ENCODE results near the gene RAD51AP1.

The RAD51AP1 gene

DNA sequence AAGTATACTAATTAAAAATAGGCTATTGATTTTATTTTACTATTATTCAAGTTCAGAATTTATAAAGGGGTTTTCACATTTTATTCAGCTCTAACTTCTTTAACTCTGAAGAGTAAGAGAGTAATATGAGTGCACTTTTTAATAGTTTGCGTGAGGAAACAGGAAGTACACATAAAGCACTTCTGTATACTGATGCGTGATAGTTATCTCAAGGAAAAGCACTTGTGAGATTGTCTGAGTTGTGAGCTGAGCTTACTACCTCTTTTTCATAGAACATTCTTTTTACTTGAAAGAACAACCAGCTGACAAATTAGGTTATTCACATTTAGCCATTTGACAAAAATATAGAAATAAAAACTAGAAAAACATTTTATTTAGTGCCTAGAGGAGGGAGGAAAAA, 1.9 kb downstream of the RAD51AP1 start:
- DNase-seq: no peak

DNA sequence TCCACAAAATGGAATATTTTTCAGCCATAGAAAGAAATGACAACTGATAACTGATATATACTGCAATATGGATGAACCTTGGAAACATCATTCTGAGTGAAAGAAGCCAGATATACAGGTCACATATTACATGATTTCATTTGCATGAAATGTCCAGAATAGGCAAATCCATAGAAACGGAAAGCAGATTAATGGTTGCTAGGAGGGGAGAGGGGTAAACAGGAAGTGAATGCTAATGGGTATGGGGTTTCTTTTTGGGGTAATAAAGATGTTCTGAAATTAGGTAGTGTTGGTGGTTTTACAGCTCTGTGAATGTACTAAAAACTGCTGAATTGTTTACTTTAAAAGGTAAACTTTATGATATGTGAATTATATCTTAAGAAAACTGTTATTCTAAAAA, 6.5 kb downstream of the RAD51AP1 start:
- DNase-seq: no peak

DNA sequence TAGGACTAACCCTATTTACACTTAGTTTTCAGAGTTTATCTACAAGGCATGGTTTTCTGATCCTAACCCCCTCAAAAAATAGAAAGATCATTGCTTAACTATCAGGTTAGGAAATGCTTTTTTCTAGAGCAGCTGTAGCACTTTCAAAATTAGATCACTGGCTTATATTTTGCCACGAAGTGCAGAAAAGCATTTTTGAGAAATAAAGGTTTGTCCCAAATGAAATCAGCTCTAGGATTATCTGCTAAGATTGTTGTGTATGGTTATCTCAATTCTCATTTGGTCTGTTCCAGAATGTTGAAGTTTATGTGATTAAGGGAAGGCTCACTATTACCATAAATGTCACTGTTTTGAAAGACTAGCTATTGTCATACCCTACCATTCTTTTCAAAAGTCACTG, 13.5 kb downstream of the RAD51AP1 start:
- DNase-seq: no peak

DNA sequence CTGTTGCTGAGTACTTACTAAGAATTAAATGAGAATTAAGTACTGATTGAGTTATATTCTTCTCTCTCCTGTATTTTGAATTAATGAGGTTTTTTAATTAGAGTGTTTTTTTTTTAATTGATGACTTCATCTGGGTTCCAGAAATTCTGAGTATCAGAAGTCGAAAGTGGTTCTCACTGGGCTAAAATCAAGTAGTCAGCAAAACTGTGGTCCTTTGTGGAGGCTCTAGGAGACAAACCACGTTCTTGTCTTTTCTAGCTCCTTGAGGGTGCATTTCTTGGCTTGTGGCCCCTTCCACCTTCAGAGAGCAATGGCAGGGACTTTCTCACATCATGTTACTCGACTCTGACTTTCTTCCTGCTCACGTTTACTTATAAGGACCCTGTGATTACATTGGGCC, 15.3 kb downstream of the RAD51AP1 start:
- DNase-seq: no peak

DNA sequence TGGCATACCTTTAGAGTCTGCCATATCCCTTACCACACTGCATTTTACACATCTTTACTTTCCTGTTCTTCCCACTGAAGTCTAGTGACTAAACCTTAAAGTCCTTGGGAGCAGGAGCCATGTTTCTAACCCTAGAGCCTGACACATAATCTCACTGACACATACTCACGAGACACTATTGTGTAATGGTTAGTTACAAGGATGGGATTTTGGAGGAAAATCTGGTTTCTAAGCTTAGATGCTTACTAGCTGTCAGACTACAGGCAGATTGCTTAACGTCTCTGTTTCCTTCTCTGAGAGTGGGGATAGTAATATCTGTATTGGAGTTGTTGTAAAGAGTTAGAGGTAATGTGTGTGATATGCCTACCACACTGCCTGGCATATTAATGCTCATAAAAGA, 17.1 kb downstream of the RAD51AP1 start:
- no peak for DNase-seq

DNA sequence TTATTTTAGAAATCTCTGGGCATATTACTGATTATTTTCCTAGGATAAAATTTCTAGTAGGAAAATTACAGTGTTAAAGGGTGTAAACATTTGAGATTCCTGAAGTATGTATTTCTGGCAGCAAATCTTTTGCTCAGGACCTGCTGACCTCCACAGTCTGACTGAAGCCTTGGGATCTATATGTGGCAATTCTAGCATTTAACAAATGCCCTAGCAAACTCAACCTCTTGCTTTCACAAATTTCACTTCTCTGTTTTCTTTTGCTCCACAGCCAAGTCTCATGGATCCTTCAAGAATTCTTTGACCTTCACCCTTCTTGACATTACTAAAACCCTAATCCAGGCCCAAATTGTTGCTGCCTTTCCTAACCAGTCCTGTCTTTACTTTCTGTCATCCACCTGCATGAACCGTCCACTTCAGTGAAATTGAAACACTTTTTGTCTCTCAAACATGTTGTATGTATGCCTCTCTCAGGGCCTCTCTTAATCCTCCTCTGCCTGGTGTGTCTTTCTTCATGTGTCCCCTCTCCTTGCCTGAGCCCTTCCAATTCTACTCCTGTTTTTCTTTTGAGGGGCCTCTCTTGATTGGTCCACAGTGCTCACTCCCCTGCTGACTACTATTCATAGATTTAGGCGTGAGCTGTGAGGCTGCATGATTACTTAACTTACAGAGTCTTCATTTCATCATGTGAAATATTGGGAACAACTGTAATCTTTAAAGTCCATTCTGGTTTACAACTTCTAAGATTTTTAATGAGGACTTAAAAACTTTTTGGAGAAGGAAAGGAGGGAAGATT, 18.2 kb downstream of the RAD51AP1 start:
- DNase-seq: no peak

DNA sequence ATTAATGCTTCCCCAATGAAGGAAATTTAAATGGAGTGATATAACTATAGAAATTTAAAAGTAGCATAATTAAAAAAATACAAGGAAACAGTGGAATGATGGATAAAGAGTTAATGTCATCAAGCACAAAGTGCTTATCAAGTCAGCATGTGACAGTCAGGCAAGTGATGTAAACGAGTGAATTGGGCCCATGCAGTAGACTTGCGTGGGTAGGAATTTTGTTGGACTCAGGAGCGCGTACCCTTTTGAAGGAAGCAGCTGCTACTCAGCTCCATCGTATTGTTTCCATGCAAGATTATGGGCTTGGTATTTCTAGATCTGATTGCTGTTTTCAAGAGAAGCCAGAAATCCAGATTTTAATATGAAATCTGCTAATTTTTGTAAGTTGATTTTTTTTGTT, 18.9 kb downstream of the RAD51AP1 start:
- DNase-seq: no peak

DNA sequence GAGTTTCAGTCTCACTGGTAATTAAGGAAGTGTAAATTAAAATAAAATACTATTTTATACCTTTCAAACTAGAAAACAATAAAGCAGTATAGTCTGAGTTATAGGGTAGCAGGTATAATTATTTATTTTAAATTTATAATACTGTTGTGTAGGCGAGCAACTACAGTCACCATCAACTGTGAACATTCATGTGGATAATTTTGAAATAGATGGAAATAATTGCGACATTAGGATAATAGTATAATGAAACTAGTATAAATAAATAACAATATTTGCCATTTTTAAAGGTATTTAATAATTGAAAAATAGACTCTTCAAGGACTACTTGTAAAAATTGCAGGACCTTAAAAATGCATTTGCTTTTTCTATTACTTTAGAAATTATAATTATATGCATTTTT, 19.5 kb downstream of the RAD51AP1 start:
- DNase-seq: no peak

DNA sequence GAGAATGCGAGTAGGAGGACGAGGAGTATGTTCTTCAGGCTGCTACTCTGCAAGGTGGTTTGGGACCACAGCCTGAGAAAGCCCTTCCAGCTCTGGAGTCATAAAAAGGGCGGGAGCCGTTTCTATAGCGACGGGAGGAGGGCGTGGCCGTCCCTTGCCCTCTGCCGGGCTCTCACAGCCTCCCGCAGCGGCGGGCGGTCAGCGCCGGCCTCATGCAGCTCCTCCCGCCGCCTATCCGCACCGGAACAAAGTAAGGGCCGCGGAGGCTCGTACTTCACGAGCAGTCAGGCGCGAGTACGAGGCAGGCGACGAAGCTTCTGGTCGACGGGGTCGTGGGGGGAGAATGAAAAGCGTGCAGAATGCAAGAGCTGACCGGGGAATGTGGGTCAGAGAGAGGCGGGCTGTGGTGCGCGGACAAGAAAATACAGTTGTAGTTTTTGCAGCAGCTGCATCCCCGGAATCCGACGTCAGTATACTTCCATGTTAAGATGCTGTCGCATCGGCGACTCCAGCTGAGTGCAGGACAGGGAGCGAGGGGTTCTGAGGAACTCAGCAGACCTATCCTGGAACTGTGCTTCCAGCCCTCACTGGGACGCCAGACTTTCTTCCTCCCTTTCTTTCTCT, 23.5 kb downstream of the RAD51AP1 start, which contains the start of gene DYRK4:
Gene DYRK4 (plus strand): TSS at position 175 of the 624 bp plus-strand sequence. CDS start 38 bp downstream, at position 213.
- peak in 48 of 56 donors; percentile 4 to 81 (median 44) for DNase-seq

DNA sequence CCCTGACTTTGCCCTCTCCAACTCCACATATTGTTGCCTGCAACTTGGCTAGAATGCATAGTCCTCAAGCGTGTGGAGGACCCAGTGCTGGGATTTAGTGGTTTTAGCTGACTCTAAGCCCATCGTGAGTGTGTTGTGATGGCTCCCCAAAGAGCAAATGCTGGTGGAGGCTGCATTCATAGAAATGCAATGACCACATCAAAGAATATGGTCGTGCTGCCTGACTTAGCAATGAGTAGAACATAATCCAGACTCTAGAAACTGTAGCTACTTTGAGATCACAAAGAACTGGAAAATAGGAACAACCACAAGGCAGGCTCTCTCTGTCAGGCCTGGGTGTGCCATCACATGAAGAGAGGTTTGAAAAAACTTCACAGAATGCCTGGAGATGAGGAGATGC, 24.6 kb downstream of the RAD51AP1 start:
- DNase-seq: no peak

DNA sequence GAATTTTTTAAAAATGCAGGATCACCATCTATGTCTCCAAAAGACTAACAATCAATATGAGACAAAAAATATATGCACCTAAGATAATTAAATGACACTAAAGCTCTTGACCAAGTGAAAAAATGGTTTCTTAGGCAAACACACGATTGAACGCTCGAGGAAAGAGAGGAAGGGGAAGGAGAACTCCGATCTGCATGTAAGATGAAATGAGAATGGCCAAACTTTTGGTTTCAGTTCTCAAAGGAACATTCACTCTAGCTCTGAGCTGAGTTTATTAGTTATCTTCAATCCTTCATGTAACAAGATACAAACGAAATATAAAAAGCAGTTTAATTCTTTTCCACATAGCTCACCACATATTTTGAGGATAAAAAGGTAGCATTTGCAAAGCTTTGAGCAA, 26.1 kb downstream of the RAD51AP1 start:
- no peak for DNase-seq

DNA sequence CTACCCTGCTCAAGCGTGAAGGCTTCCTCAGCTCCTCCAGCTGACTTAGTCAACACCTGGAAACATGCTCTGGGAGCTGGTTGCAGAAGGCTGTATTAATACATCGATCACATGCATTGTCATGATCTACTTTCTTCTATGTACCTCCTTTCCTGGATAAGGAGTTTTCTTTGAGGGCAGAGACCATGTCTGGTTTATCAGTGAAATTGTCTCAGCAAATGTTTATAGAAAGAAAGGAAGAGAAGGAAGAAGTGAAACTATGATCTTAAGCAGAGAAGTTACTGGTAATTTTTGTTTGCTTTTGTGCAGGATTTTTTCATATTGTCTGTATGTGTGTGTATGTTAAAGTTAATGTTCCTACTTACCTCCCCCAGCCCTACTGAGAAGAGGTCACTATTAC, 27.8 kb downstream of the RAD51AP1 start:
- no peak for DNase-seq

DNA sequence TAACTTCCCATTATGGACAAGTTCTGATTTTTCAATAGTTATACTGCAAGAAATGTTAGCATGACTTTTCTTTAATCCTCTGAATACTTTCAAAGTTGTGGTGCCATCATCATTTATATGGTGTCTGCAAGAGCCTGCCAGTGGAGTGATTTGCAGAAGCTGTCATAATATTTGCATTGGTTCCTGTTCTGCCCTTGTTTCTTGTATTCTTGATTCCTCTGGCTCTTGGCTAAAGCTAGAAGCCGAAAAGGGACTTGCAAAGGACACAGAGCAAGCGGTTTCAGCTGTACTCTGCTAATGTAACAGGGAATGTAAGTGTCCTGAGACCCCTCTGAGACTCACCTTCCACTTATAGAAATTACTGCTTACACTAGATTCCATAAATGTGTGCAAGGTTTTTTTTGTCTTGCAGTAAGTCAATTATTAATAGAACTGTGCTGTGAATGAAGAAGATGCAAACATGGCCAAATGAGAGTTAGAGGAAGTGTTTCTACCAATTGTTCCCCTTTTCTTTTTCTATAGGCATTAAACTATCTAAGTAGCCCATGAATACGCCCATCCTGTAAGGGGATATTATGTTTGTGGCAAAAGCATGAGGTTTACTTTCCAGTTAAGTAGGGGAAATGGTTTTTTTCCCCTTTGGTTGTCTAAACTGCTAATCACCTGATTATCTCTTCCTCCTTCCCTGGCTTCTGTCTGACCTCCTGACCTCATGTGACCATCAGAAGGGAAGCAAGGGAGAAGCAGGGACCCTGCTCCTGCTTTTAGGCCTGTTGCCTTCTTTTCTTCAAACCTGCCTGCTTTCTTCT, 28.6 kb downstream of the RAD51AP1 start:
- DNase-seq: peak in 1 of 56 donors; percentile 4

DNA sequence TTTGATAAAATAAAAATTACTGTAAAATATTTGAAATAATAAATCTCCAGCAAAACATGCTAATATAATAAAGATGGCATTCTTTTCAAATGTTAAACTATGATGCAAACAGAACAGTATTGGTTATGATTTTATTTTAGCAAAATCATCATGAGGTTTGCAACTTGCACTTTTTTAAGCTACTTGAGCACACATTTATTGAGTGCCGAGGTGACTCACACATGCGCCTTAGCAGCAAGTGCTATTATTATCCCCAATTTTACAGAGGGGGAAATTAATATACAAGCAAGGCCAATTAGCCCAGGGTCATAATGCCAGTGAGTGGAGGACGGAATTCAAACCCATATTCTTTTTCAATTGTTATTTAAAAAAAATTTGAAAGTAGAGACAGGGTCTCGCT, 30.6 kb downstream of the RAD51AP1 start:
- no peak for DNase-seq

DNA sequence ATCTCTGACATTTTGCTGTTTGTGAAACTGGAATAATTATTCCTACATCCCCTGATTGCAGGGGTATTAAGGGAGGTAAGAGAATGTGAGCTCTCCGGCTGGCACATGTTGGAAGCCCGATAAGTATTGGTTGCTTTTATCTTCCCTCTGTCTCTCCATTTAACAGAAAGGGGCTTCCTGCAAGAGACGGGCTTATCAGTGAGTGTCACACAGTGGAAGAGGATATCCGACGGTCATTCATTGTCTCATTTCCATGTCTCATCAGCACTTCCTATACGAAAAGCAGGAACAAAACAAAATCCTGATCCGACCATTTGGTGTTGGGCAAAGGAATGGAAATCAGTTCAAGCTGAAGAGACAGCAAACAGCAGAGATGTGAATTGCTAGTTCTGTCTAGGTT, 34.0 kb downstream of the RAD51AP1 start:
- DNase-seq: no peak

DNA sequence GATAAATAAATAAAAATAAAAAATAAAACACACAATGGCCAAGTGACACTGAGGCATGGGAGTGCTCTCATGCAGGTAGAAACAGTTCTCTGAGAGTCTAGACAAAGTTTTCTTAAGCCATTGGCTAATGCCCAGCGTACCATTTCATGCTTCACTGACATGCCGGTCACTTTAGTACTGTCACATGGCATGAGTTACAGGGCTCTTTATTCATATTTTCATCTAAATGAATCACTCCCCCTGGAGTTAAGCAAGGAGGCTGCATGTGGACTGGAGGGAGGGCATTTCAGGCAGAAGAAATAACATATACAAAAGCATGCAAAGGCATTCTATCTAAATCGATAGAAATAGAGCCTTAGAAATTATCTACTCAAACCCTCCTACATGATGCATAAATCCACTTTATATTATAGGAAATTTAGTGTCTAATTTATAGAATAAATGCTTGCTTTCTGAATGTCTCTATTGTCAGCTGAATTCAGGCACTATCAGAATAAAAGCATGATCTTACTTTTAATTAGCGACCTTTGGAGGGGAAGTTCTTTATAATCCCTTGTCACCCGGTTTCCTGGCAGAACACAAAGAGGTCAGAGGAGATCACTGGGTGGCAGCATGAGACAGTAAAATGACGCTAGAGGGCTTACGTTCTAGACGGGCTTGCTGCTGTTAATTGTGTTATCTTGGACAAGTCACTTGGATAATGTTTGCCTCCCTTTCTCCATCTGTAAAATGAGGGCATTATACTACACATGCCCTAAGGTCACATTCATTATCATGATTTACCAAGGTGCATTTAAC, 40.8 kb downstream of the RAD51AP1 start:
- peak in 1 of 56 donors; percentile 24 for DNase-seq

DNA sequence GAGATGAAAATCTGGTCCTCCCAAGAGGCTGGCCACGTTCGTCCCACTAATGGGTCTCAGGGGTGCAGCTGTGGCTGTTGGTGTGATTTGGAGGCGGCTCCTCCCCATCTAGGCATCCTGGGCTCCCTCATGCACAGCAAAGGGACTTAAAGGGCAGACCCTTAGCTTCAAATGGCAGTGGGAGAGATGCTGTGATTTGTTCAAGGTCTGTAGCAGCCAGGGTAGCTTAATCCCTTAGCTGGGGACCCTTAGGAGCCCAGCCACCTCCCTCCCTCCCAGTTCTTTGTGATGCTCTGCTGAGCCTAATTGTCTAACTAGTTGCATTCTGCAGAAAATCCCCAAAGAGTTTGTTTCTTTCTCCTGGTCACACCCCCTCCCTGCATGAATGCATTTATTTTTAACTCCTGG, 41.6 kb downstream of the RAD51AP1 start:
- no peak for DNase-seq

DNA sequence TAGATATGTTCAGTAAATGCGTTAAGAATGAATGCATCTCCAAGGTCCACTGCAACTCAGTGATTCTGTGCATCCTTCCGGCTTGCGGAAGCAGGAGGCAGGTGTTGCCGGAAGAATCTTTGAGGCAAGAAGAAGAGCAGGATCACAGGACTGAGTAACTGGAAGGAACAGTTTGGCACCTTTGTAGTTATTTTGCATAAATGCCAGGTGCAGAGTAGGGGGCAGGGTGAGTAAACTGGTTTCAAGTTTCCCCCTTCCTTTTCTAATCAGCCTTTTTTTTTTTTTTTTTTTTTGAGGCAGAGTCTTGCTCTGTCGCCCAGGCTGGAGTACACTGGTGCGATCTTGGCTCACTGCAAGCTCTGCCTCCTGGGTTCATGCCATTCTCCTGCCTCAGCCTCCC, 45.6 kb downstream of the RAD51AP1 start:
- DNase-seq: no peak

DNA sequence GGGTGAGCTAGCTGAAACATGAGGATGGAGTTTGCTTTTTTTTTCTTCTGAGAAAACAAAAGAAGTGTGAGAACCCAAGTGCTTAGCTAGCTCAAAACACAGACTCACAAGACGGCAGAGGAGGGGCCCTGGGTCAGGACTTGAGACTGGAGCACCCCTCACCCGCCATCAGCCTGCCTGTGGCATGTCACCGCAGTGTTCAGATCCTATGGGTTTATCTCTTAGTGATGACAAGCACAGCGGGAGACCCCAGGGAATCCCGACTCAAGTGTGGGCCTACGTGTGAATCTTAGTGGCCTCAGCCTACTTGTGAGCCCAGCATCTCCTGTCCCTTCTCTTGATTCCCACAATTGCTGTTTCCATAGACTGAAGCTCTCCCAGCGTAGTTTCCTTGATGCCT, 46.2 kb downstream of the RAD51AP1 start:
- no peak for DNase-seq

DNA sequence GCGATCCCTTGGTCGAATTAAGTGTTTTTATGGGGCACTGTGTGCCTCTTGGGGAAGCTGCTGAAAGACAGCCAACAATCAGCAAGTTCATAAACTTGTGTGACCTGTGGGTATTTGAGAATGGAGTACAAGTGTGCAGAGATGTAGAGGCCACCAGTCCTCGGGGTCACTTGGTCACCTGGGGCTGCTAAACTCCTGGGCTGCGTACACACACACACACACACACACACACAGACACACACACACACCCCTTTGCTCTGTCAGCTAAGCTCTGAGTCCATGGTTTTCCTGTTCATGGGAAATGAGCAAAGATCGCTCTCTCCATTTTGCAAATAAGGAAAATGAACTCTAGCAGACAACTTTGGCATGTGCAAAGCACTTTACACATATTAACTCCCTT, 47.8 kb downstream of the RAD51AP1 start:
- no peak for DNase-seq

DNA sequence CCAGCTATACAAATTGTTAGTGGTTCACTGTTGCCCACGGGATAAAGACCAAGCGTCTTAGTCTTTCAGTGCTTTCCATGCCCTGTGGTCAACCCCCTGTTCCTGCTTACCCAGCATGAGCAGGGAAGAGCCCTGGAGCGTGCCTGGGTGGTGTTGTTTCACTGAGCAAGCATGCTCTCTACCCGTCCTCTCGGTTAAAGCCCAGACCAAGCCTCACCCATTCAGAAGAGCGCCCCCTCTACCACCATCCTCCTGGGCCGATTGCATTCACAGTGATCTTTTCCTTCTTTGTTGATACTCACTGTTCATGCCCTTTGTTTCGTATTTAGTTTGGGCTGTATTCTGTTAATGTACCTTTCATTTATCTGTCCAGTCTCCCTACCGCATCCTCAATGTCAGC, 48.4 kb downstream of the RAD51AP1 start:
- no peak for DNase-seq

Data from amygdala (tissue), 56 donors.